Measurements from ENCODE around the gene B3GAT1. TPM values are rescaled to one million over a fixed set of nuclear protein-coding genes. Genes with fewer than 3 reads are reported as not detected.

Gene B3GAT1
- total RNA-seq, 1 experiment from 2014 or later: 34.3 TPM

GRCh38 chr11:134347441-134347840, 64.6 kb downstream of the B3GAT1 start:
- no peak overlapping the region for H2BK20ac ChIP-seq (ENCODE audit: low read depth, low read length, poor library complexity, severe bottlenecking)
- H2BK12ac ChIP-seq (ENCODE audit: insufficient read length, low read depth, low read length): no peak overlapping the region
- no peaks in the 10 kb centered on the region for H3K79me2 ChIP-seq (ENCODE audit: insufficient read depth, low read length)
- H4K5ac ChIP-seq (ENCODE audit: insufficient read length, low read depth, low read length): no peak overlapping the region
- no peak overlapping the region for H2BK5ac ChIP-seq (ENCODE audit: insufficient read length, low read length)
- WGBS (ENCODE audit: extremely low coverage, insufficient read length, low lambda C conversion rate): no CpG with 5 or more reads among the region's 10 CpGs
- no peak overlapping the region for H3K9ac ChIP-seq (ENCODE audit: extremely low read depth, insufficient read length, low read length)
- no peak overlapping the region for H2AFZ ChIP-seq (ENCODE audit: low read length)
- H4K8ac ChIP-seq (replicated peaks; ENCODE audit: insufficient read length, low read depth, low read length): no peak overlapping the region
- Mint-ChIP-seq H3K4me1 (peaks cover 11 to 12% of the 10 kb centered on the region in 2 experiments), H3K4me3 (no peak overlapping the region), H3K27ac (no peak overlapping the region), H3K27me3 (ENCODE audit: low read depth) (peaks cover 16% of the 10 kb centered on the region), H3K36me3 (ENCODE audit: insufficient read depth in 1 of 3, low read depth in 3 of 3) (no peaks in the 10 kb centered on the region; a peak in 1 of 7 replicates), H3K9me3 (no peaks in the 10 kb centered on the region)
- no peak overlapping the region for H3K18ac ChIP-seq (ENCODE audit: insufficient read length, low read depth, low read length)
- H3K4ac ChIP-seq (ENCODE audit: low read depth, low read length): no peak overlapping the region
- no peak for TF ChIP-seq CTCF (conservative IDR thresholded peaks at IDR 0.05)
- peak; percentile 12 for DNase-seq
- H3K23ac ChIP-seq (ENCODE audit: insufficient read length, low read depth, low read length): no peak overlapping the region
- H3K56ac ChIP-seq (ENCODE audit: insufficient read length, low read depth, low read length): no peak overlapping the region
- no peaks in the 10 kb centered on the region for H4K20me1 ChIP-seq (ENCODE audit: control insufficient read depth, insufficient read depth, insufficient read length)
- H3T11ph ChIP-seq (ENCODE audit: low read length): no peak overlapping the region
- no peak overlapping the region; the same call in 1 of the 2 replicates for H3K14ac ChIP-seq (ENCODE audit: insufficient read depth, low read length)
- H2BK15ac ChIP-seq (ENCODE audit: low read depth, low read length): no peak overlapping the region
- H3K4me2 ChIP-seq (ENCODE audit: insufficient read depth, insufficient read length, low read length): no peak overlapping the region
- no peak overlapping the region for H2AK5ac ChIP-seq (ENCODE audit: insufficient read length, low read length)
- no peak overlapping the region for H2BK120ac ChIP-seq (ENCODE audit: low read depth, low read length, poor library complexity, severe bottlenecking)
- H3K27me3 ChIP-seq (ENCODE audit: insufficient read depth, low read length): no peaks in the 10 kb centered on the region
- H3K9me3 ChIP-seq (ENCODE audit: control insufficient read depth, low read depth, low read length): no peaks in the 10 kb centered on the region
- peaks cover 7% of the 10 kb centered on the region; the same call in 1 of the 2 replicates for H3K4me1 ChIP-seq (ENCODE audit: insufficient read depth, low read length)
- no peaks in the 10 kb centered on the region for H3K23me2 ChIP-seq (ENCODE audit: insufficient read length, low read depth, low read length, poor library complexity, severe bottlenecking)
- H3K79me1 ChIP-seq (ENCODE audit: insufficient read depth, low read depth, low read length, poor library complexity, severe bottlenecking): no peaks in the 10 kb centered on the region
- H4K91ac ChIP-seq (ENCODE audit: insufficient read length, low read depth, low read length): no peak overlapping the region
- no peak overlapping the region for H3K27ac ChIP-seq (ENCODE audit: insufficient read length, low read depth, low read length)
